Kidney epithelial cell (primary cell): ENCODE data around the gene RPL41. TPM values are rescaled to one million over a fixed set of nuclear protein-coding genes. Genes with fewer than 3 reads are reported as not detected.

Experiments
- DNase-seq: peaks from one replicate; pipeline ENCODE4 v3.0.0-alpha.2; 2010; ENCODE audit warnings: low read depth
- H3K27me3 ChIP-seq: 2 replicates; pipeline ENCODE4 v1.6.0; 2011; ENCODE audit warnings: low read length; ENCODE audit not compliant: control insufficient read depth, insufficient read depth
- H3K36me3 ChIP-seq: 2 replicates; pipeline ENCODE4 v1.5.1; 2011; ENCODE audit warnings: low read length; ENCODE audit not compliant: control insufficient read depth, insufficient read depth
- H3K4me3 ChIP-seq: 2 replicates; pipeline ENCODE4 v1.5.1; 2011; ENCODE audit warnings: low read depth, mild to moderate bottlenecking, control low read depth, low read length
- total RNA-seq: library from RNA; depleted of rRNA; stranded (reverse); fragments of >200 nt; gene quantifications from 2 replicates; pipeline ENCODE4 v1.2.3, GENCODE V29; 2015
- TF ChIP-seq, protein P1 (sequence below): IDR thresholded peaks from 2 replicates; pipeline ENCODE4 v1.5.1; 2011; ENCODE audit warnings: mild to moderate bottlenecking, moderate library complexity, low read length, control low read depth, inconsistent platforms; ENCODE audit not compliant: insufficient read depth, poor library complexity, severe bottlenecking

Gene RPL41
- total RNA-seq, 1 donor from 2014 or later = 2,735 TPM

DNA sequence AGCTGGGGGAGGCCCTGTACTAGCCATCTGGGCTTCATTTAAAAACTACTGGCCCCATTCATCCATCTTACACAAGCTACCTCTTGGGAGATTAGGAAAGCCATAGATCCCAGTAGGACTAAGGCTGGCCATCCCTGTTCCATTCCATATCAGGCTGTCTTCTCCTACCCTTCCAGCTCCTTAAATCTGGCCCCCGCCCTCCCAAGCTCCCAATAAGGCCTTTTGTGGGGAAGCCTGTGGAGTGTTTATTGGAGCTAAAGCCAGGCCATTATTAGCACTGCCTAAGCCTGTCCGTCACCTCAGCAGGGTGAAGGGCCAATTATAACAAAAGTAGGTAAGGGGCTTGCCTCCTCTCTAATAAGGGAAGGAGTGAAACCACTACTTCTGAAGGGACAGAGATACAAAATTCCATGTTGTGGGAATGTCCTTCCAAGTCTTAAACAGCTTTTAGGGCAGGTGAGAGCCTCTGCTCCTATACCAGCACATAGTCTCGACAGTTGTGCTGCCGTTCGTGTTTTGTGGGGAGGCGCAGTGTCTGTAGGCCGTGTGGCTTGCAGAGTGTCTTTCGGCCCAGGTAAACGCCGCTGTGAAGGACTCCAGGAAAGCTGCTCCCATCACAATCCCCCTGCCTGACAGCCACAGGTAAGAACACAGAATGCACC is 45.4 kb downstream of the RPL41 start:
- Histone ChIP-seq H3K36me3 (peaks cover 6% of the 10 kb centered on the region), H3K27me3 (no peaks in the 10 kb centered on the region), H3K4me3 (no peak overlapping the region)
- DNase-seq = no peak
- TF ChIP-seq, protein P1, sequence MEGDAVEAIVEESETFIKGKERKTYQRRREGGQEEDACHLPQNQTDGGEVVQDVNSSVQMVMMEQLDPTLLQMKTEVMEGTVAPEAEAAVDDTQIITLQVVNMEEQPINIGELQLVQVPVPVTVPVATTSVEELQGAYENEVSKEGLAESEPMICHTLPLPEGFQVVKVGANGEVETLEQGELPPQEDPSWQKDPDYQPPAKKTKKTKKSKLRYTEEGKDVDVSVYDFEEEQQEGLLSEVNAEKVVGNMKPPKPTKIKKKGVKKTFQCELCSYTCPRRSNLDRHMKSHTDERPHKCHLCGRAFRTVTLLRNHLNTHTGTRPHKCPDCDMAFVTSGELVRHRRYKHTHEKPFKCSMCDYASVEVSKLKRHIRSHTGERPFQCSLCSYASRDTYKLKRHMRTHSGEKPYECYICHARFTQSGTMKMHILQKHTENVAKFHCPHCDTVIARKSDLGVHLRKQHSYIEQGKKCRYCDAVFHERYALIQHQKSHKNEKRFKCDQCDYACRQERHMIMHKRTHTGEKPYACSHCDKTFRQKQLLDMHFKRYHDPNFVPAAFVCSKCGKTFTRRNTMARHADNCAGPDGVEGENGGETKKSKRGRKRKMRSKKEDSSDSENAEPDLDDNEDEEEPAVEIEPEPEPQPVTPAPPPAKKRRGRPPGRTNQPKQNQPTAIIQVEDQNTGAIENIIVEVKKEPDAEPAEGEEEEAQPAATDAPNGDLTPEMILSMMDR = no peak

DNA sequence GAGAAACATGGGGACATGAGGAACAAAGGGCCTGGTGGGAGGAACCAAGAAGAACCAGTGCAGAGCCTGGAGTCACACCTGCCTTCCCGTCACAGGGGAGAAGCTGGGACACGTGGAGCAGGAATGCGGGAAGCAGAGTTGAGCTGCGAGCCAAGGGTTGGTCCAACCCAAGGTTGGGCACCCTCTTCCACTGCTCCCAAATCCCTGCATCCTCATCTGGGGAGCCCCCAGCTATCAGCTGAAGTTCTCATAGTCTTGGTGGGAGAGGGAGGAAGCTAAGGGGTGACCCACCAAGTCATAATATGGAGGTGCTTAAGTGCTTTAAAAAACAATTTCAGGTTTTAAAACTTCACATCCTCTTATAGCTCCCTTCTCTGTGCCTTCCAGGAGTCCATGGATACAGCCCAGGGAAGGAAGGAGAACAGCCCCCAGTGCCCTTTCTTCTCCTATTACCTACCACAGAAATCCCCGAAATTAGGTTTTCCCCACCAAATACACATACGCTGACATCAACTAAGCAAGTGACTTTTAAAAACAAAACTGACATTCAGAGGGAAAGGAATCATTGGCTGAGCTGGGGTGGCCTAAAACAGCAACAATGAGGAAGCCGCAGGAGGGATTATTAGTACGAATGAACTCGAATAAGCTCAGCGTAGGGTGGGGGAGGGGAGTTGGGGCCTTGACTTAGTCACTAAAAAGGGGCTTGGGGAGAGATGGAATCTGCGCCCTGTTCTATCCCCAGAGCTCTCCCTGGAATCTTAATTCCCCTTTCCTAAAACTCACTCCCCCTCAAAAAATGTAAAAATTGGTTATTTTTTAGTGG is 46.2 kb downstream of the RPL41 start:
- TF ChIP-seq, protein P1 = no peak
- H3K4me3 ChIP-seq = no peak overlapping the region
- H3K36me3 ChIP-seq = peaks cover 6% of the 10 kb centered on the region
- no peak for DNase-seq
- no peaks in the 10 kb centered on the region for H3K27me3 ChIP-seq

DNA sequence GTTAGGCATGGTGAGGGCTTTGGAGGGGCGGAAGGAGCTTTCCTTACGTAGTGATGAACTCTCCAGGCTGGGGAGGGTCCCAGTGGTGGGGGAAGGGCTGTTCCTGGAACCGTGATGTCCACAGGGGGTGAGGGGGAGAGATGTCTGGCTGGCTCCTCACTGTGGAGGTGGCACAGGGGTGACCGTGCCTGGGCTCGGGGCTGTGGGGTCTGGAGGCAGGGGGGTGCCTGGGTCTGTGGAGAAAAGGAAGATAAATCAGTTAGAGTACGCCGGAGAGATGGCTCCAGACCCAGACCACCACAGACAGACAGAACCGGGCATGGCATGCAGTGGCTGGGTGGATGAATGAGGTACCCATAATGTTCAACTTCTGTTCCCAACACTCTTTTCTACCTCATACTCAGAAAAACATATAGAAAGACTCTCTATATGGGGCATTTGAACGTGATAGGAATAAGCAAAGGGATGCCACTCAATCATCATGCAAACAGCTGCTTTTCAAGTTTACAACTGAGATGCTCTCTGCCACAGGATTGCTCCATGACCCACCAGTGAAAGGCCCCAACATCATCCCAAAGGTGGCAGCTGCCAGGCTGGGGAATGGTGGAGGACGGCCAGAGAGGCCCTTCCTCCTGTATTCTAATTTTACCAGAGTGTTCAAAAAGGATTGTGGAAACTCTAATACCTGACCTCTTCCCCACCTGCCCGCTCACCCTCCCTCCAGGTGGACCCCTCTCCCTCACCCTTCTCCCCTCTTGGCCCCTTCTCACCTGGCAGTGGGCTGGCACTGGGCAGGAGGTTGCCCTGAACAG is 47.3 kb downstream of the RPL41 start:
- H3K36me3 ChIP-seq = peaks cover 6% of the 10 kb centered on the region
- no peak overlapping the region for H3K4me3 ChIP-seq
- TF ChIP-seq, protein P1 = no peak
- H3K27me3 ChIP-seq = no peaks in the 10 kb centered on the region
- DNase-seq = no peak

DNA sequence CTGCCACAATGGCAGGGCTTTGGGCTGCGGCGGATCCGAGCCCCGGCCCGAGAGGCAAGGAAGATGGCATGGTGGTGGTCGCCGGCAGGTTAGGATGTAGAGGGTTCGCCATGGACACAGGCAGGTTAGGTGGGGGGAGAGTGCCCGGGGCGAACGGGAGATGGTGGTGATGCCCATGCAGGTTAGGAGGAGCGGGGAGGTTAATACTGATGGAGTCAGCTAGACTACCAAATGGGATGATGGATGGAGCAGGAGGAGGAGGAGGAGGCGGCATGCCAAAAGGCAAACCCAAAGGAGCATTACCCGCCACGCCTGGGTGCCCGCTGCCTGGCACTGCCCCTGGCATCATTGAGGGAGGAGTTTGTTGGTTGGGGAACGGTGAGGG is 47.9 kb downstream of the RPL41 start:
- H3K27me3 ChIP-seq = no peaks in the 10 kb centered on the region
- H3K4me3 ChIP-seq = no peak overlapping the region
- H3K36me3 ChIP-seq = peaks cover 6% of the 10 kb centered on the region
- no peak for DNase-seq
- TF ChIP-seq, protein P1 = no peak

DNA sequence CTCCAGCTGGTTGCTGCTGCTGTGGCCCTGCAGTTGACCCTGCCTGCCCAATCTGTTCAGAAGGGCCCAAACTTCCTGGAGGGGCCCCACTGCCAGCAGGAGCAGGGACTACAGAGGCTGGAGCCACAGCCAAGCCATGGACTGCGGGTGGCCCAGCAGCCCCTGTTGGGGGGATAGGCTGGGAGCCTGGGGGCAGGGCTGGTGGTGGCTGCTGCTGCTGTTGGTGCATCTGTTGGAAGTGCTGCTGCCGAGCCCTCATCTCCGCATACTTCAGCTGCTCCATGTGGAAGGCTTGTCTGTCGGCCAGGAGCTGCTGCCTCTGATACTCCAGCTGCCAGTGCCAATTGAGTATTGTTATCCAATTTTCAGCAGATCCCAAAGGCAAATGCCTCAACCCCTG is 48.9 kb downstream of the RPL41 start:
- H3K27me3 ChIP-seq = no peaks in the 10 kb centered on the region
- no peak for DNase-seq
- TF ChIP-seq, protein P1 = no peak
- H3K36me3 ChIP-seq = peaks cover 5% of the 10 kb centered on the region
- no peak overlapping the region for H3K4me3 ChIP-seq

Other genes starting within 250 kb of the RPL41 start
- gene PYM1, start 188.7 kb upstream of the RPL41 start, total RNA-seq = 43.5 and 47.6 TPM in 2 replicates
- 59.4 and 60.9 TPM in 2 replicates for gene DGKA, start 185.5 kb upstream of the RPL41 start, total RNA-seq
- gene PMEL, start 150.6 kb upstream of the RPL41 start, total RNA-seq = 0.96 and 1.1 TPM in 2 replicates
- 21.4 and 23.2 TPM in 2 replicates for gene CDK2, start 149.8 kb upstream of the RPL41 start, total RNA-seq
- 78.2 and 81.0 TPM in 2 replicates for gene RAB5B, start 142.6 kb upstream of the RPL41 start, total RNA-seq
- 12.0 and 18.0 TPM in 2 replicates for gene SUOX, start 119.4 kb upstream of the RPL41 start, total RNA-seq
- 5.7 and 5.8 TPM in 2 replicates for gene IKZF4, start 95.6 kb upstream of the RPL41 start, total RNA-seq
- gene RPS26, start 74.7 kb upstream of the RPL41 start, total RNA-seq = 1,382 and 1,633 TPM in 2 replicates
- gene ERBB3, start 36.5 kb upstream of the RPL41 start, total RNA-seq = 12.3 and 17.3 TPM in 2 replicates
- gene PA2G4, start 12.1 kb upstream of the RPL41 start, total RNA-seq = 149 and 179 TPM in 2 replicates
- 3.0 and 4.7 TPM in 2 replicates for gene ZC3H10, start 1.6 kb downstream of the RPL41 start, total RNA-seq
- gene ESYT1, start 11.6 kb downstream of the RPL41 start, total RNA-seq = 213 and 309 TPM in 2 replicates
- 95.2 and 107 TPM in 2 replicates for gene MYL6B, start 36.0 kb downstream of the RPL41 start, total RNA-seq
- gene MYL6, start 41.7 kb downstream of the RPL41 start, total RNA-seq = 1,283 and 1,365 TPM in 2 replicates
- 33.7 and 40.5 TPM in 2 replicates for gene SMARCC2, start 72.8 kb downstream of the RPL41 start, total RNA-seq
- 77.4 and 94.0 TPM in 2 replicates for gene RNF41, start 105.3 kb downstream of the RPL41 start, total RNA-seq
- gene NABP2, start 107.7 kb downstream of the RPL41 start, total RNA-seq = 38.9 and 47.6 TPM in 2 replicates
- gene SLC39A5, start 113.4 kb downstream of the RPL41 start, total RNA-seq = 0.08 TPM in 1 of 2 replicates, not detected in the other
- 38.8 and 45.2 TPM in 2 replicates for gene ANKRD52, start 141.8 kb downstream of the RPL41 start, total RNA-seq
- gene COQ10A, start 150.3 kb downstream of the RPL41 start, total RNA-seq = 13.7 and 14.6 TPM in 2 replicates
- 126 and 143 TPM in 2 replicates for gene CS, start 183.7 kb downstream of the RPL41 start, total RNA-seq
- gene CNPY2, start 199.4 kb downstream of the RPL41 start, total RNA-seq = 134 and 150 TPM in 2 replicates
- gene PAN2, start 217.4 kb downstream of the RPL41 start, total RNA-seq = 21.6 and 33.4 TPM in 2 replicates
- 30.9 and 33.6 TPM in 2 replicates for gene IL23A, start 222.3 kb downstream of the RPL41 start, total RNA-seq
- gene STAT2, start 243.5 kb downstream of the RPL41 start, total RNA-seq = 125 and 133 TPM in 2 replicates
- not detected in 2 replicates for gene APOF, start 246.2 kb downstream of the RPL41 start, total RNA-seq